DMS 273 treated with DMSO at 0.1 percent for 48 hours (cell line): Measurements from ENCODE around the gene GLRX3.

Experiments
- DNase-seq: peaks from one replicate; lab custom pipeline; 2025; lab: John Stamatoyannopoulos, UW

Gene GLRX3

GRCh38 chr10:130208807-130209206 is 72.6 kb downstream of the GLRX3 start:
- DNase-seq = no peak

GRCh38 chr10:130212746-130213145 is 76.6 kb downstream of the GLRX3 start:
- DNase-seq = no peak

GRCh38 chr10:130213286-130214080 is 77.3 kb downstream of the GLRX3 start:
- no peak for DNase-seq

- no peak for DNase-seq
Measured at GRCh38 chr10:130214431-130214830, 78.2 kb downstream of the GLRX3 start.

- DNase-seq = no peak
Measured at GRCh38 chr10:130215151-130215930, 79.2 kb downstream of the GLRX3 start.

- no peak for DNase-seq
Measured at GRCh38 chr10:130215931-130216231, 79.7 kb downstream of the GLRX3 start.

GRCh38 chr10:130218181-130218641 is 82.0 kb downstream of the GLRX3 start:
- no peak for DNase-seq

- no peak for DNase-seq
Measured at GRCh38 chr10:130218936-130219335, 82.7 kb downstream of the GLRX3 start.

- no peak for DNase-seq
Measured at GRCh38 chr10:130220251-130221185, 84.3 kb downstream of the GLRX3 start.

- no peak for DNase-seq
Measured at GRCh38 chr10:130221456-130222375, 85.5 kb downstream of the GLRX3 start.

- DNase-seq = no peak
Measured at GRCh38 chr10:130222381-130222780, 86.2 kb downstream of the GLRX3 start.

GRCh38 chr10:130224228-130224627 is 88.0 kb downstream of the GLRX3 start:
- DNase-seq = no peak

GRCh38 chr10:130226012-130226411 is 89.8 kb downstream of the GLRX3 start:
- DNase-seq = no peak

GRCh38 chr10:130227883-130228282 is 91.7 kb downstream of the GLRX3 start:
- no peak for DNase-seq
